Gastrocnemius medialis (tissue), 4 donors: ENCODE data around the gene SIAH3.

ENCODE experiments used
- CTCF ChIP-seq, 5 experiments: fragments of 450-650 bp in 3 of 5; fragments of 200-600 bp in 2 of 5; sonication (generic) in 2 of 5; IDR thresholded peaks in 4 of 5; conservative IDR thresholded peaks in 1 of 5; 1 replicate in 4 of 5; 2 replicates in 1 of 5; pipeline ENCODE4 v1.5.1; 2016 to 2019; ENCODE audit warnings: antibody characterized with exemption in 5 of 5, mild to moderate bottlenecking in 3 of 5, moderate library complexity in 3 of 5
- POLR2A ChIP-seq, 2 donors: fragments of 450-650 bp; IDR thresholded peaks; one replicate each; pipeline ENCODE4 v1.6.1; 2017; ENCODE audit warnings: antibody characterized with exemption in 2 of 2, mild to moderate bottlenecking in 2 of 2, moderate library complexity in 2 of 2

GRCh38 chr13:45744979-45745378 is 106.6 kb downstream of the SIAH3 start:
- no peak for TF ChIP-seq POLR2A (IDR thresholded peaks at IDR 0.05)
- TF ChIP-seq CTCF (IDR thresholded peaks at IDR 0.05 in 4 of 5, conservative IDR thresholded peaks at IDR 0.05 in 1 of 5), result no peak
